Fibroblast of skin of scalp (primary cell): Measurements from ENCODE around the gene IDUA.

Experiments
- DNase-seq: peaks from one replicate; pipeline ENCODE4 v3.0.0-alpha.2; 2013

IDUA gene

DNA sequence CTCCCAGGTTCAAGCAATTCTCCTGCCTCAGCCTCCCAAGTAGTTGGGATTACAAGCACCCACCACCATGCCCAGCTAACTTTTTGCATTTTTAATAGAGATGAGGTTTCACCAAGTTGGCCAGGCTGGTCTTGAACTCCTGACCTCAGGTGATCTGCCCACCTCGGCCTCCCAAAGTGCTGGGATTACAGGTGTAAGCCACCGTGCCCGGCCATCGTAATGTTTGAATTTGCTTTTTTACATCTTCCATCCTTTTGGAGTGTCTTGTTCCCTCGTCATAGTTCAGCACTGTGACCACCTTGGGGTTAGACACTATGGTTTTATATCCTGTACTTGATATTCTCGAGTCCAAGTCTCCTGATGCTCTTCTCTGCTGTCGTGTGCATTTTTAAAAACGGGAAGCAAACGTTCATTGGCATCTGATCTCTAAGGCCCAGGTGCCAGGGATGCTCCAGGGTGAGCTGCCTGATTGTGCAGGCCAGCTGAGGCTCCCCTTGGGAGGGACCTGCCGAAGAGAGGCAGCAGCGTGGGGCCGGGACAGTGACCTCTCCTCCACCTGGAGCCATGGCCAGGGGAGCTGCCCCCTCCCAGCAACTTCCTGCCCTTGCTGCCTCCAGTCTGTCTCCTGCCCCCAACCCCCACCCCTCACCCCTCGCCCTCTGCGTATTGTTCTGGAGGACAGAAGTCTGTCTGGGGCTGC lies 30.2 kb upstream of the IDUA start:
- no peak for DNase-seq

GRCh38 chr4:957231-957580 lies 29.6 kb upstream of the IDUA start:
- DNase-seq, result no peak

GRCh38 chr4:957581-958313 lies 29.1 kb upstream of the IDUA start:
- no peak for DNase-seq

- DNase-seq, result no peak
Measured at GRCh38 chr4:958314-958665, 28.6 kb upstream of the IDUA start.

DNA sequence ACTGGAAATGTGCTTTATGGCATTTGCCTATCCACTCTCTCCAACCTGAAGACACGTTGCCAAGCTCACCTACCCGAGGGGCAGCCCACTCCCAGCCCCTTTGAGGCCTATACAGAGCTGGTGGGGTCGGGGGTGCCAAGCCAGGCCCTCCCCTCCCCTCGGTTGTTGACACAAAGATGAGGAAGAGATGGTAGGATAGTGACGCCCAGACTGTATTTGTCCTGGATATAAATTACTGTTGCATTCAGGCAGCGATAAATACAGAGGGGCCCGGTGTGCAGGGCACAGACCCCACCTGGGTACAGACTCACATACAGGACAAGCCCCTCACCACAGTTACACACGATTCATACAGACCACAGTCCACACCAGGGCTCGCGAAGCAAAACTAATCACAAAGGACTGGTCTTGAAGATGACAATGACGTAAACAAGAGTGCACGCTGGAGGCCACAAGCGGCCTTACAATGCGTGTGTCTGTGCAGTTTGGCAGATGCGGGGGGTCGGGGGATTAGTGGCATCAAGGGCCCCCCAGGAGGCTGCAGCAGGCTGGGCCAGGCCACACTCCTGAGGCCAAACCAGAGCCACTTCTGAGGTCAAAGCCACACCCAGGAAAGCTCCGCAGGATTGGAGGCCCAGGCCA lies 28.0 kb upstream of the IDUA start:
- no peak for DNase-seq

GRCh38 chr4:959338-960139 lies 27.3 kb upstream of the IDUA start:
- no peak for DNase-seq

DNA sequence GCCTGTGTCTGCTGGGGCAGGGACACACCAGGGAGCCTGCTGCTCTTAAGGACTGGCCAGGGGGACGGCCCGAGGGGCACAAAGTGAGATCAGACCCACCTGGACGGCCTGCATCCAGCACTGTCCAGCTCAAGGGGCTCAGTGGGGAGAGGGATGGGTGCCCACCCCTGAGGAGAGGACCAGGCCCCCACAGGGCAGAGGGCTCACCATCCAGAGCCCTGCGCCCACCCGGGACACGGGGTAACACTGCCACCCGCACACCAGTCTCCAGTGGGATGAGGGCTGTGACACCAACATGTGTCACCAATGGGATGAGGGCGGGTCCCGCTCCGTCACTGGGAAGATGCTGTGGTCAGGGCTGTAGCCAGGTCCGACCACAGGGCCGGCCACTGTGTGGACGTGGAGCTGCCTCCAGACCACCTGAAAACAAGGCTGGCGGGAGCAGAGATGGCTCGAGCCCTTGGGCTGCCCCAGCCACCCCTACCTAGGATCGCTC lies 26.7 kb upstream of the IDUA start:
- no peak for DNase-seq

DNA sequence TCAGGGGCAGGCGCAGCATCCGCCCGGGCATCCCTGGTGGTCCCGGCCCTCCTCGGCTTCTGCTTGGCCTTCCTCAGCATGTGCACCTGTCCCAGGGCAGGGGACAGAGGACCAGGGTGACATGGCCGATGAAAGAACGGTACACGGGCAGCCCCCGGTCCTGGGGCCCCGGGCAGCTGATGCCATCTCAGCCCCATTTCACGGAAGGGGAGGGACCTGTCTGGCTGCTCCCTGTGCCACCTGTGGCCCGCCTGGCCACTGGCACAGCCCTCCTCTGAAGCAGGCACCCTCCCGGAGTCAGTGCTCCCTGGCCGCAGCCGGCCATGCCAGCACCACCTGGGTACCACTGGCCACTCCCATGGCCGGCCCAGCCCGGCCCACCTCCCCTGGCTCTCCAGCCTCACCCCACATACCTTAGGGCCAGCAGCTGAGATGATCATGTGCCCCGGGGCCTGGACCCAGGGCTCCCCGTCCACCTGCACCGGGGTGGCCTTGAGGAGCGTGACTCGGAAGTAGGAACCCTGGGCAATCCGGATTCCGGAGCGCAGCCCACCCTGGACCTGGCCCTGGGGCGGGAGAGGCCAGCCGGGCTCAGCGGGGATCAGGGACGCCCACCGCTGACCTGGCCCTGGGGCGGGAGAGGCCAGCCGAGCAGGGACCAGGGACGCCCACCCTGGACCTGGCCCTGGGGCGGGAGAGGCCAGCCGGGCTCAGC lies 26.1 kb upstream of the IDUA start:
- DNase-seq, result no peak

DNA sequence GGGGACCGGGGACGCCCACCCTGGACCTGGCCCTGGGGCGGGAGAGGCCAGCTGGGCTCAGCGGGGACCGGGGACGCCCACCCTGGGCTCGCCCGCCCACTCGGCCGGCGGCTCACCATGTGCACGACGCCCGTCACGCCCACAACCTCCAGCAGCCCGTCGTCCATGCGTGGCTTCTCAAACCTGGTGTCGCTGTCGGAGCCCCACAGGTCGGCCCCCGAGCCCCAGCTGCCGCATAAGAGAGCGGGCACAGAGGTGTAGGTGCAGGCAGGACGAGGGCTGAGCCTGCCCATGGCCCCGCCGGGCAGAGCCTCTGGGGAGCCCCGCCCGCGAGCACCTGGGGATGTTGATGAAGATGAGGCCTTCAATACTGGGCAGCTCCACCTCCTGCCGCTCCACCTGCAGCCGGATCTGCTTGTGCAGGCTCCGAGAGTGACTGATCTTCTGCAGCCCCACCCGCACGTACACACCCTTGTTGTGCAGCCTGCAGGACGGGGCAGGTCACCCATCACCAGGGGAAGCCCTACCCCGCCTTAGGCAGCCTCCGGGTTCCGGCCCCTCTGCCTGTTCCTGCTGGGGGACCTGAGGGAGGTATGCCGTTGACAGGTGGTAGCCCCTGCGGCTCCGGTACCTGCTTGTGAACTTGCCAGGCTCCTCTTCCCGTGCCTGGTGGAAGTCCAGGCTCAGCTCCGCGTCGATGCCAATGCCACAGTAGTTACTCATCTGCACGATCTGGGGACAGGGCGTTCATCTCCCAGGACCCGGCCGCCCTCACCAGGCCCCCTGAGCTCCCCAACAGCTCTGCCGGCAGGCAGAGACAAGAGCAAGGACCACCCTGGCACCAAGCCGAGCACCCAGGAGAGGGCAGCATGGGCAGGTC lies 25.3 kb upstream of the IDUA start:
- no peak for DNase-seq

DNA sequence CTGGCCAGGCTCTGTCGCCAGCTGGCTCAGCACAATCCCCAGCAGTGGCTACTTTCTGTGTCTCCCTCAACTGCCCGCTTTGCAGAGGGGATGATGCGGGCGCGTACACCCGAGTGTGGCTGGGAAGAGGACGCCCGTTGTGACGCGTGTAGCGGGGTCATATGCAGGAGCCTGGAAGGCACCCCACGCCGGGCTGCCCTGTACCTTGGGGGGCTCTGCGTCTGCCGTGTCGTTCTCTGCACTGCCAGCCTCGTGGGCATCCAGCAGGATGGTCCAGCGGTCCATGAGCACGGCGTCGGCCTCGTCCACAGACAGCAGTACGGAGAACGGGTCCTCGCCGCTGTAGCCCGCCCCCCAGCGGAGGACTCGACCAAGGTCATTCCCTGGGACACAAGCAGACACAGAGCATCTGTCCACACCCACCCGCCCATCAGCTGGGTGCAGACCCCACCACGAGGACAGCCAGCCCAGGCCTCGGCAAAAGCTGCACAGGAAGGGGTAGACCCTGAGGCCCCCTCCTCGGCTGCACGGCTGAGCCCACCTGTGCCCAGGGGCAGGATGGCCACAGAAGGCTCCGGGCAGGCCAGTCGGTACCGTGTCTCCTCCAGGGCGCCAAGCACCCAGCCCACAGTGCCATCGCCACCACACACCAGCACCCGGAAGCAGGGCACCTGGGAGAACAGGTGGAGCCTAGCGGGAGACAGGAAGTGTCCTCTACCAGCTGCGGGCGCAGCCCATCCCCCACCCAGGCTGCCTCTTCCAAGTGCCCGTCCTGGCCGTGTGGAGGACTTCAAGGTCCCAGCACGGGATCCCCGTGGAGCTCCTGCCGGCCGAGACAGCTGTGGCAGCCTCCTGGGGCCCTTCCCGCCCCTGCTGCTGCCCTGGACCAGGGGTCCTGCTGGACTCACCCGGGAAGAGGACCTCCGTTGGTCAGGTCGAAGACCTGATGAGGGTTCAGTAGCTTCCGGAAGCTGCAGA lies 24.3 kb upstream of the IDUA start:
- DNase-seq, result no peak

DNA sequence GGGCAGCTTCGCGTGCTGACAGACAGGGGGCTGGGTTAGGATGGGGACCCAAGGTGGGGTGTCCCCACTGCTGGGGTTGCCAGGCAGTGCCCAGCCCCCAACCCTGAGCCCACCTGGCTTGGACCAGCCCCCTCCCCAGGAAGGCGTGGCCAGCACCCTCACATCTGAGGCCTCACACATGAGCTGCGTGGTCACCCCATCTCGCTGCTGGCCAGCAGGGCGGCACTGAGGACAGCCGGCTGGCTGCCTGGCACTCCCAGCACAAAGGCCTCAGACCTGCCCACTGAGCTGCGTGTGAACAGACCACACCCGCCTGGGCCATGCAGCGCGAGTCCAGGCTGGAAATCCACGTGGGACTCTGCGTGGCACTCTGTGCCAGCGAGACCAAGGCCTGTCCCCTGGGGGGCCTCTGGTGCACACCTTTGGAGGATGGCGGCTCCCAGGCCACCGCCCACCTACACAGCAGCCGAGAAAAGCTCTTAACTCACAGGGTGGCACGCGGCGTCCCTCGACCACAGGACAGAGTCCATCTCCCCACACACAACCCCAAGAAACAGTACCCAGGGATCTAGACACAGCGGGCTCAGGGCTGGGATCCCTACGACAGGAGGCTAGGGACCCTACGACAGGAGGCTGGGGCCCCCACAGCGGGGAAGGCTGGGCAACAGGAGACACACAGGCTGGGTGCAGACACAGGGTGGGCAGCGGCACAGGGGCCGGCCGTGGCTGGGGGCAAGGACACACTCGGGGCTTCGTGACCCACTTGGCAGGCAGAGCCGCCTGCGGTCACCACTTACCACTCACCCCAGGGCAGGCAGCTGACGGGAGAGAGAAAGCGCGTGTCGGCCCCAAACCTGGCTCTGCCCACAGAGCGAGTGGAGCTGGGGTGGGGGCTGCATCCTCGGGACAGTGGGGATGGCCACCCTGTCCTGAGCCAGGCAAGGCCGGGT lies 23.3 kb upstream of the IDUA start:
- no peak for DNase-seq

DNA sequence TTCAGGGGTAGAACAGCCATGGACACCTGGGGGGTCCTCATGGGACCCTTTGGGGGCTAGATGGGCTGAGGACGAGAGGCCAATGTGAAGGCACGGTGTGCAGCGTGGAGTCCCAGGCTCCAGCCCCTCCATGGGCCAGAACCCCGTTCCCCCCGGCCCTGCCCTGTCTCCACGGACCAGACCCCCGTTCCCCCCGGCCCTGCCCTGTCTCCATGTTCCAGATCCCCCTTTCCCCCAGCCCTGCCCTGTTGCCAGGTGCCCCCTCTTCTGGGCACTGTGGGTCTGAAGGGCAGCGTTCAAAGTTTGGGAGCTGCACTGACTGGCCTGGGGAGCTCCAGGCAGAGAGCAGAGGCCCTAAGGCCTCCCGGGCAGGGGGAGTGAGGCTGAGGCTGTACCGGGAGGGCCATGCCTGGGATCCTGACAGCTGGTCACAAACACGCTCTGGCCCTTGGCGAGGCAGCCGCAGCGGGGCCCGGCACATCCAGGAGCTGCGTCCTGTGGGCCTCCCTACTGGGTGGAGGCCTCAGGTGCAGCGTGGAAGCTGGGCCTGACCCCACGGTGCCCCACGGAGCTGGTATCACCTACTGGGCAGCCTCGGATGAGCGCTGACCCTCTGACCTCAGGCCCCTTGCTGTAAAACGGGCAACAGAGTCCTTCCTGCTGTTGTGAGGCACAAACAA lies 22.4 kb upstream of the IDUA start:
- DNase-seq, result no peak

DNA sequence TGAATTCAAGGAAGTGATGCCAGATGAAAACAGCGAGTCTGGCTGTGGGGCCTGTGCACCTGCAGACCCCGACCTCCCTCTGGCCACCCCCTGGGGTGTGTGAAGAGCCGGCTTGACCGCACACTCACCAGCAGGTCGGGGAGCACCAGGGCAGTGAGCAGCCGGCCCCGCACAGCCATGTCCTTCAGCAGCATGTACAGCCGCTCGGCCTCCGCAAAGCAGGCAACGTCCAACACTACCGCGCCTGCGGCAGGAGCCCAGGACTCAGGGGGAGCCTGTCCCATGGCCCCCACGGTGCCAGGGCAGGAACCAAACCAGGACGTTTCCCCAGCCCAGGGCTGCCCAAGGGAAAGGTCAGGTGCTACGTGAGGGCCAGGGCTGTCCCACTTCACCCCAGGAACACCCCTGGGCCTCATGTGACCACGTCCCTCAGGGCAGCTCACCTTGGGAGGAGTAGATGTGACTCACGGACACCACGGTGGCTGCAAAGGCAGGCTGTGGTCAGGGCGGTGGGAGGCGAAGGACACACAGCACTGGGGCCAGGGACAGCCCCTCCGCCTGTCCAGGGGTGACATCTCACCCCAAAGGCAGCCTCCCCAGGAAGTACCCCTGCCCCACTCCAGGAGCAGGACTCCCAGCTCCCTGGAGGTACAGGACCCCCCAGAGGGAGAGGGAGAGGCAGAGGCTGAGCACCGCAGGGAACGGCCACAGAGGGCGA lies 21.6 kb upstream of the IDUA start:
- DNase-seq, result no peak

DNA sequence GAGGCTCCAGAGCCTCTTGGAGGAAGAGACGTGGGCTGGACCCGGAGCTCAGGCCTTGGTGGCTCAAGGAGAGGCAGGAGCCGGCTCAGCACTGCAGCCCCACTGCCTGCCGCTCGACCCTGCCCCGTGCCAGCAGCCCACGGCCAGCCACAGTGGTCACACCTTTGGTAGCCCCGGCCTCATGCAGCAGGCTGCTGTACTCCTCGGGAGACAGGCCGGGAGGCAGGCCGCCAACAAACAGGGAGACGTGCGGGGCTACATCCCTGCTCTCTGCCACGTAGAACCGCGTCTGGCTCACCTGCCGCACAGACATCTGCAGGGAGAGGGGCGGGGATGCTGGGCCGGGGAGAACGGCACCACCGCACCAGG lies 21.1 kb upstream of the IDUA start:
- DNase-seq, result no peak

DNA sequence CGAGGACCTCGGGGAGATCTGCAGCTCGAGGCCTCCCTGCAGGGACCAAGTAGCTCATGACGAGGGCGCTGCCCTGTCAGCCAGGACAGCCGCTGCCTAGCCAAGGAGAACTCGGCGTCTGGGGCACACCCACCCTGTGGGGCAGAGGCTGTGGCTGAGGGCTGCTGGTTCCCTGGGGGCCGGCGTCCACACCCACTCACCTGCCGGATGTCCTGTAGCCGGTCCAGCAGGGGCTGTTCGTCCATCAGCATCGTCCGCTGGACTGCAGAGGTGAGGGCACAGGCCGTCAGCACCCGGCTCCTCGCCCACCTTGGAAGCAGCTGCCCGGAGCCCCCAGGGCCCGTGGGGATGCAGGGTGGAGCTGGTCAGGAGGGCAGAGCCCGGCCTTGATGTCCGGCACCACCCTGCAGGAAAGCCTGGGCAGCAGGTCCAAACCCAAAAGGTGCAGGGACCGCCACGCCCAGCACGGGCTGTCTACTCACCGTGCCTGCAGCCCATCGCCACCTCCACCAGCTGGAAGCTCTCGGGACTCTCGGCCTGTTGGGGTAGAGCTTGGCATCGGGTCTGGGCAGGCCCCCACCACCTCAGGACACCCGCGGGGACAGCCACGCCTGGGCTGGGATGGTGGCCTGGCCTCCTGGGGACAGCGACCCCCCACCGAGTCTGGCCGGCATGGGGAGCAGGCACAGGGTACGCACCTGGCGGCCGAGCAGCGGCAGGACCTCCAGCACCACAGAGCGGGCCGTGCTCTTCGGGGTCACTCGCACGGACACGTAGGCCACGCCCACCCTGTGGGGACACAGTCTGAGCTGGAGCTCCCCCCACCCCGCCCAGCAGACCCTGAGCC lies 20.4 kb upstream of the IDUA start:
- no peak for DNase-seq
